Measurements from ENCODE around the gene SOX13.
A peak's percentile ranks its signal among the peaks of the same experiment; 100 is the strongest.

Gene SOX13

DNA sequence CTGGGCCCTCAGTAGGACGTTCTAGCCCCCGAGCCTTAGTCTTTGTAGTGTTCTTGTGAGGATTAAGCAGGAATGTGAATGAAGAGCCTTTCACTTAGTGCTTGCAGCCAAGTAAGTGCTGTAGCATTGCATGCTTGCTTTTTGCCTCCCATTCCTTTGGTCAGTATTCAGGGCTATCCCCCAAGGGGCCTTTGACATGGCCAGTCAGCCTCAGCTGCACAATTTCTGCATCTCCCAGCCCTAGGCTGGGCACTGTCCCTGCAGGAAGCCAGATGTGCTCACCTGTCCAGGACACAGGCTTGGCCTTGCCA is 30.5 kb downstream of the SOX13 start:
- H3K4me1 Mint-ChIP-seq = peaks cover 77% of the 10 kb centered on the region

GRCh38 chr1:204104331-204105130 is 31.6 kb downstream of the SOX13 start:
- Mint-ChIP-seq H3K4me3 (no peak overlapping the region), H3K27me3 (ENCODE audit: low read depth, poor library complexity) (no peaks in the 10 kb centered on the region), H3K4me1 (peaks cover 78% of the 10 kb centered on the region), H3K27ac (peak overlapping the region; percentile 85), H3K9me3 (no peaks in the 10 kb centered on the region), H3K36me3 (ENCODE audit: low read depth) (no peaks in the 10 kb centered on the region)
- TF ChIP-seq, protein P1, sequence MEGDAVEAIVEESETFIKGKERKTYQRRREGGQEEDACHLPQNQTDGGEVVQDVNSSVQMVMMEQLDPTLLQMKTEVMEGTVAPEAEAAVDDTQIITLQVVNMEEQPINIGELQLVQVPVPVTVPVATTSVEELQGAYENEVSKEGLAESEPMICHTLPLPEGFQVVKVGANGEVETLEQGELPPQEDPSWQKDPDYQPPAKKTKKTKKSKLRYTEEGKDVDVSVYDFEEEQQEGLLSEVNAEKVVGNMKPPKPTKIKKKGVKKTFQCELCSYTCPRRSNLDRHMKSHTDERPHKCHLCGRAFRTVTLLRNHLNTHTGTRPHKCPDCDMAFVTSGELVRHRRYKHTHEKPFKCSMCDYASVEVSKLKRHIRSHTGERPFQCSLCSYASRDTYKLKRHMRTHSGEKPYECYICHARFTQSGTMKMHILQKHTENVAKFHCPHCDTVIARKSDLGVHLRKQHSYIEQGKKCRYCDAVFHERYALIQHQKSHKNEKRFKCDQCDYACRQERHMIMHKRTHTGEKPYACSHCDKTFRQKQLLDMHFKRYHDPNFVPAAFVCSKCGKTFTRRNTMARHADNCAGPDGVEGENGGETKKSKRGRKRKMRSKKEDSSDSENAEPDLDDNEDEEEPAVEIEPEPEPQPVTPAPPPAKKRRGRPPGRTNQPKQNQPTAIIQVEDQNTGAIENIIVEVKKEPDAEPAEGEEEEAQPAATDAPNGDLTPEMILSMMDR (IDR thresholded peaks at IDR 0.05) = no peak
- DNase-seq = no peak

More for the DNA sequence above, 30.5 kb downstream of the SOX13 start:
- no peak overlapping the region for H3K4me3 Mint-ChIP-seq
- H3K36me3 Mint-ChIP-seq (ENCODE audit: low read depth) = no peaks in the 10 kb centered on the region
- TF ChIP-seq, protein P1 (IDR thresholded peaks at IDR 0.05) = no peak
- no peaks in the 10 kb centered on the region for H3K9me3 Mint-ChIP-seq
- DNase-seq = no peak
- H3K27ac Mint-ChIP-seq = peak overlapping the region; percentile 95
- no peaks in the 10 kb centered on the region for H3K27me3 Mint-ChIP-seq (ENCODE audit: low read depth, poor library complexity)

DNA sequence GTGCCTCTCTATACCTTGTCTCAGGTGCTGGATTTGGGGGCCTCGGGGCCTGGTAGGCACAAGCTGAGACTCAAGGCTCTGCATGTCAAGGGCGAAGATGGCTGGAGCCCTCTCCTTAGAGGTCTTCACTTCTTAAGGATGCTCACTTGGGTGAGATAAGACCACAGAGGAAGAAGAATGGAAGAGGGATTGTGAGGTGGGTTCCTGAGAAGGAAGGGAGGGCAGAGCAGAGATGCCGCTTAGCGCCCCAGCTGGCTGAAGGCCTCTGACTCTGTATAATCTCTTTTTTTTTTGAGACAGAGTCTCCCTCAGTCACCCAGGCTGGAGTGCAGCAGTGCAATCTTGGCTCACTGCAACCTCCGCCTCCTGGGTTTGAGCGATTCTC is 32.2 kb downstream of the SOX13 start:
- Mint-ChIP-seq H3K36me3 (ENCODE audit: low read depth) (no peaks in the 10 kb centered on the region), H3K4me1 (peaks cover 77% of the 10 kb centered on the region), H3K9me3 (no peaks in the 10 kb centered on the region), H3K4me3 (no peak overlapping the region), H3K27ac (peak overlapping the region; percentile 85), H3K27me3 (ENCODE audit: low read depth, poor library complexity) (no peaks in the 10 kb centered on the region)
- TF ChIP-seq, protein P1 (IDR thresholded peaks at IDR 0.05) = no peak
- no peak for DNase-seq

GRCh38 chr1:204106825-204107224 is 33.9 kb downstream of the SOX13 start:
- Mint-ChIP-seq H3K9me3 (no peaks in the 10 kb centered on the region), H3K27ac (no peak overlapping the region), H3K27me3 (ENCODE audit: low read depth, poor library complexity) (no peaks in the 10 kb centered on the region), H3K4me3 (no peak overlapping the region), H3K4me1 (peaks cover 68% of the 10 kb centered on the region), H3K36me3 (ENCODE audit: low read depth) (no peaks in the 10 kb centered on the region)
- DNase-seq = no peak
- TF ChIP-seq, protein P1 (IDR thresholded peaks at IDR 0.05) = no peak

- TF ChIP-seq, protein P1 (IDR thresholded peaks at IDR 0.05) = no peak
- H3K27ac Mint-ChIP-seq = no peak overlapping the region
- DNase-seq = no peak
- H3K36me3 Mint-ChIP-seq (ENCODE audit: low read depth) = peaks cover 4% of the 10 kb centered on the region
- H3K4me3 Mint-ChIP-seq = peak overlapping the region; percentile 42
- peaks cover 64% of the 10 kb centered on the region for H3K4me1 Mint-ChIP-seq
- H3K9me3 Mint-ChIP-seq = no peaks in the 10 kb centered on the region
- no peaks in the 10 kb centered on the region for H3K27me3 Mint-ChIP-seq (ENCODE audit: low read depth, poor library complexity)
Observed at GRCh38 chr1:204107892-204108291, 35.0 kb downstream of the SOX13 start.
